HepG2 (cell line): ENCODE data around the gene ELAC1. TPM values are rescaled to one million over a fixed set of nuclear protein-coding genes. Genes with fewer than 3 reads are reported as not detected.

Experiments used
- ATF6 ChIP-seq: sonication (generic); formaldehyde crosslinking; conservative IDR thresholded peaks from 2 replicates; pipeline ENCODE4 v1.4.0; 2020; ENCODE audit warnings: missing genetic modification reagents
- CEBPG ChIP-seq: IDR thresholded peaks from 2 replicates; pipeline ENCODE4 v1.6.1; 2016
- CENPX ChIP-seq: sonication (generic); formaldehyde crosslinking; IDR thresholded peaks from 2 replicates; pipeline ENCODE4 v1.9.0; 2021; ENCODE audit warnings: mild to moderate bottlenecking, missing genetic modification reagents, moderate library complexity
- NFE2 ChIP-seq: sonication (generic); formaldehyde crosslinking; IDR thresholded peaks from 2 replicates; pipeline ENCODE4 v1.4.0; 2020; ENCODE audit warnings: missing genetic modification reagents
- PAF1 ChIP-seq: IDR thresholded peaks from 2 replicates; pipeline ENCODE4 v1.6.1; 2016; ENCODE audit warnings: missing genetic modification reagents, missing compliant biosample characterization
- PHF8 ChIP-seq: sonication (generic); formaldehyde crosslinking; IDR thresholded peaks from 2 replicates; pipeline ENCODE4 v1.5.0; 2020; ENCODE audit warnings: missing genetic modification reagents
- PITX1 ChIP-seq: sonication (generic); formaldehyde crosslinking; IDR thresholded peaks from 2 replicates; pipeline ENCODE4 v1.5.1; 2020; ENCODE audit warnings: mild to moderate bottlenecking, missing genetic modification reagents
- PTBP1 ChIP-seq: fragments of 200-400 bp; formaldehyde crosslinking; IDR thresholded peaks from 2 replicates; pipeline ENCODE4 v1.6.1; 2018; ENCODE audit warnings: low read length, low read depth; ENCODE audit not compliant: poor library complexity, severe bottlenecking
- SALL1 ChIP-seq: sonication (generic); formaldehyde crosslinking; IDR thresholded peaks from 2 replicates; pipeline ENCODE4 v1.8.0; 2022; ENCODE audit warnings: mild to moderate bottlenecking, missing genetic modification reagents
- SIX1 ChIP-seq: sonication (generic); formaldehyde crosslinking; IDR thresholded peaks from 2 replicates; pipeline ENCODE4 v1.4.0; 2020; ENCODE audit warnings: missing genetic modification reagents, borderline replicate concordance
- SOX6 ChIP-seq, 2 experiments: fragments of 450-650 bp in 1 of 2; sonication (generic) in 1 of 2; formaldehyde crosslinking in 1 of 2; IDR thresholded peaks; 2 replicates each; pipeline versions ENCODE4 v1.4.0 to v1.6.1; 2017 to 2020; ENCODE audit warnings: antibody characterized with exemption in 1 of 2, mild to moderate bottlenecking in 1 of 2, missing genetic modification reagents in 1 of 2
- SP5 ChIP-seq: IDR thresholded peaks from 2 replicates; pipeline ENCODE4 v1.6.1; 2016; ENCODE audit warnings: low read depth, borderline replicate concordance
- SRSF4 ChIP-seq: fragments of 200-400 bp; formaldehyde crosslinking; IDR thresholded peaks from one replicate; pipeline ENCODE4 v1.6.1; 2018; ENCODE audit warnings: mild to moderate bottlenecking, low read depth, low read length, moderate library complexity; ENCODE audit not compliant: poor library complexity, severe bottlenecking
- SUZ12 ChIP-seq: fragments of 150-350 bp; IDR thresholded peaks from 2 replicates; pipeline ENCODE4 v1.6.1; 2014; ENCODE audit warnings: low read depth, low read length
- THAP9 ChIP-seq: sonication (generic); formaldehyde crosslinking; IDR thresholded peaks from 2 replicates; pipeline ENCODE4; 2020; ENCODE audit warnings: missing genetic modification reagents, mild to moderate bottlenecking, borderline replicate concordance
- ZBTB20 ChIP-seq: sonication (generic); formaldehyde crosslinking; IDR thresholded peaks from 2 replicates; pipeline ENCODE4 v1.8.1; 2023; ENCODE audit warnings: missing genetic modification reagents, low read depth, mild to moderate bottlenecking, borderline replicate concordance
- ZBTB4 ChIP-seq: sonication (generic); formaldehyde crosslinking; IDR thresholded peaks from 2 replicates; pipeline ENCODE4 v1.4.0; 2020; ENCODE audit warnings: missing genetic modification reagents, mild to moderate bottlenecking, borderline replicate concordance
- ZNF572 ChIP-seq: sonication (generic); formaldehyde crosslinking; IDR thresholded peaks from 2 replicates; pipeline ENCODE4 v1.5.1; 2020; ENCODE audit warnings: mild to moderate bottlenecking, missing genetic modification reagents
- ZNF749 ChIP-seq: sonication (generic); formaldehyde crosslinking; IDR thresholded peaks from 2 replicates; pipeline ENCODE4 v1.8.0; 2022; ENCODE audit warnings: mild to moderate bottlenecking, missing genetic modification reagents, moderate library complexity, borderline replicate concordance
- ZSCAN21 ChIP-seq: sonication (generic); formaldehyde crosslinking; IDR thresholded peaks from 2 replicates; pipeline ENCODE4 v1.8.0; 2022; ENCODE audit warnings: mild to moderate bottlenecking, missing genetic modification reagents, moderate library complexity, borderline replicate concordance
- ZSCAN31 ChIP-seq: sonication (generic); formaldehyde crosslinking; IDR thresholded peaks from 2 replicates; pipeline ENCODE4 v1.5.0; 2020; ENCODE audit warnings: low read depth, mild to moderate bottlenecking, missing genetic modification reagents
- polyA plus RNA-seq, 8 experiments: library from polyadenylated mRNA; depleted of rRNA in 3 of 8; stranded (reverse) in 7 of 8; unstranded in 1 of 8; fragments of >200 nt; fragmentation: Illumina TruSeq in 4 of 8; extraction: Trizol in 4 of 8; gene quantifications; 2 replicates each; pipeline versions ENCODE4 v1.2.1 to v1.2.3, GENCODE V29; 2011 to 2016; ENCODE audit warnings: low read depth in 4 of 8, missing spikeins in 1 of 8, mixed read lengths in 1 of 8; ENCODE audit not compliant: insufficient read depth in 1 of 8
- total RNA-seq, 5 experiments: library from RNA; depleted of rRNA; stranded (reverse); fragments of >200 nt; fragmentation: Illumina TruSeq; extraction: Trizol; gene quantifications; 2 replicates each; pipeline ENCODE4 v1.2.3, GENCODE V29; 2016; ENCODE audit warnings: low read depth in 1 of 5

ELAC1 gene
- total and polyA plus RNA-seq, 2 of the 13 experiments (the other 11 are each of a cell fraction or from before 2014, with no cell fraction given) = 1.9 to 3.6 TPM

GRCh38 chr18:51029694-51030536 is 62.1 kb downstream of the ELAC1 start, which contains the start of gene SMAD4 (continued):
- 0 out of 2 replicates have a peak, but pooled peaks have one; percentile 24 for TF ChIP-seq PITX1 (CRISPR knock-in tag)
- no peak for TF ChIP-seq ATF6 (CRISPR knock-in tag)
- peak; percentile 47 for TF ChIP-seq SALL1 (CRISPR knock-in tag)
- no peak for TF ChIP-seq SIX1 (CRISPR knock-in tag)
- peak; percentile 19 for TF ChIP-seq PTBP1
- TF ChIP-seq THAP9 = peak; percentile 69; the same call in 1 of the 2 replicates
- TF ChIP-seq ZNF749 (CRISPR knock-in tag) = no peak; the same call in 1 of the 2 replicates
- TF ChIP-seq SP5 (CRISPR knock-in tag) = no peak
- no peak for TF ChIP-seq SUZ12
- peak; percentile 76; the same call in 1 of the 2 replicates for TF ChIP-seq ZSCAN21
- 0 out of 2 replicates have a peak, but pooled peaks have one; percentile 19 for TF ChIP-seq ZBTB20 (CRISPR knock-in tag)
- TF ChIP-seq ZBTB4 (CRISPR knock-in tag) = peak; percentile 34; the same call in 1 of the 2 replicates
- no peak for TF ChIP-seq ZSCAN31 (CRISPR knock-in tag)
- TF ChIP-seq ZNF572 (CRISPR knock-in tag) = no peak
- TF ChIP-seq PAF1 (CRISPR knock-in tag) = no peak
- no peak for TF ChIP-seq SOX6 (IDR thresholded peaks at IDR 0.05)
- peak; percentile 43; the same call in 1 of the 2 replicates for TF ChIP-seq SOX6 (CRISPR knock-in tag; IDR thresholded peaks at IDR 0.05)
- no peak for TF ChIP-seq NFE2 (CRISPR knock-in tag)
- TF ChIP-seq CENPX (CRISPR knock-in tag) = no peak
- TF ChIP-seq CEBPG = no peak
- TF ChIP-seq SRSF4 = no peak
- peak; percentile 95 for TF ChIP-seq PHF8
